Measurements from ENCODE around the gene ADGRL1. TPM values are rescaled to one million over a fixed set of nuclear protein-coding genes. Genes with fewer than 3 reads are reported as not detected.

Gene ADGRL1
- total RNA-seq, 1 experiment from 2014 or later: 117 TPM

DNA sequence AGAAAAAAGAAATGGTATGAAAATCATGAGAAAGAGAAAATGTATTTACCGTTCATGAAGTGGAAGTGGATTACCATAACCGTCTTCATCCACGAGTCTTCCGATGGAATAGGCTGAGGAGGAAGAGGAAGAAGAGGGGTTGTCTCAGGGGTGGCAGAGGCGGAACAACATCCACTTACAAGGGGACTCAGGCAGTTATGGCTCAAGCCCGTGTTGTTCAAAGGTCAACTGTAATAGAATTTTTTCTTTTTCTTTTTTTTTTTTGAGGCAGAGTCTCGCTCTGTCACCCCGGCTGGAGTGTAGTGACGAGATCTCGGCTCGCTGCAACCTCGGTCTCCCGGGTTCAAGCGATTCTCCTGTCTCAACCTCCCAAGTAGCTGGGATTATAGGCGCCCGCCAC, 16.9 kb upstream of the ADGRL1 start:
- Mint-ChIP-seq H3K9me3 (peaks cover 0 to 6% of the 10 kb centered on the region in 2 experiments; a peak in 2 of 5 replicates), H3K36me3 (ENCODE audit: insufficient read depth in 1 of 3, low read depth in 3 of 3) (peaks cover 0 to 4% (median 2%) of the 10 kb centered on the region in 3 experiments; a peak in 5 of 7 replicates), H3K27me3 (ENCODE audit: low read depth) (peaks cover 8% of the 10 kb centered on the region), H3K4me3 (no peak overlapping the region), H3K27ac (no peak overlapping the region; a peak in 1 of 7 replicates), H3K4me1 (peaks cover 10 to 17% of the 10 kb centered on the region in 2 experiments)
- Histone ChIP-seq H4K5ac (ENCODE audit: insufficient read length, low read depth, low read length) (no peak overlapping the region), H3K56ac (ENCODE audit: insufficient read length, low read depth, low read length) (no peak overlapping the region), H4K91ac (ENCODE audit: insufficient read length, low read depth, low read length) (no peak overlapping the region), H3K27me3 (ENCODE audit: insufficient read depth, low read length) (no peaks in the 10 kb centered on the region), H2BK5ac (ENCODE audit: insufficient read length, low read length) (no peak overlapping the region), H3K4ac (ENCODE audit: low read depth, low read length) (no peak overlapping the region), H2BK120ac (ENCODE audit: low read depth, low read length, poor library complexity, severe bottlenecking) (no peak overlapping the region), H2AFZ (ENCODE audit: low read length) (no peak overlapping the region), H3K79me1 (ENCODE audit: insufficient read depth, low read depth, low read length, poor library complexity, severe bottlenecking) (no peaks in the 10 kb centered on the region), H2BK20ac (ENCODE audit: low read depth, low read length, poor library complexity, severe bottlenecking) (no peak overlapping the region), H4K8ac (replicated peaks; ENCODE audit: insufficient read length, low read depth, low read length) (no peak overlapping the region), H2BK15ac (ENCODE audit: low read depth, low read length) (no peak overlapping the region), H3K14ac (ENCODE audit: insufficient read depth, low read length) (no peak overlapping the region), H3K4me1 (ENCODE audit: insufficient read depth, low read length) (no peaks in the 10 kb centered on the region; the same call in 1 of the 2 replicates), H3T11ph (ENCODE audit: low read length) (no peak overlapping the region), H3K23ac (ENCODE audit: insufficient read length, low read depth, low read length) (no peak overlapping the region), H3K79me2 (ENCODE audit: insufficient read depth, low read length) (no peaks in the 10 kb centered on the region; the same call in 1 of the 2 replicates), H3K18ac (ENCODE audit: insufficient read length, low read depth, low read length) (no peak overlapping the region), H3K9ac (ENCODE audit: extremely low read depth, insufficient read length, low read length) (no peak overlapping the region), H3K27ac (ENCODE audit: insufficient read length, low read depth, low read length) (no peak overlapping the region), H3K4me2 (ENCODE audit: insufficient read depth, insufficient read length, low read length) (no peak overlapping the region), H3K9me3 (ENCODE audit: control insufficient read depth, low read depth, low read length) (no peaks in the 10 kb centered on the region), H2AK5ac (ENCODE audit: insufficient read length, low read length) (no peak overlapping the region), H2BK12ac (ENCODE audit: insufficient read length, low read depth, low read length) (no peak overlapping the region), H3K23me2 (ENCODE audit: insufficient read length, low read depth, low read length, poor library complexity, severe bottlenecking) (no peaks in the 10 kb centered on the region), H4K20me1 (ENCODE audit: control insufficient read depth, insufficient read depth, insufficient read length) (no peaks in the 10 kb centered on the region)
- WGBS (ENCODE audit: extremely low coverage, insufficient read length, low lambda C conversion rate): no CpG with 5 or more reads among the region's 16 CpGs
- TF ChIP-seq, protein P1, sequence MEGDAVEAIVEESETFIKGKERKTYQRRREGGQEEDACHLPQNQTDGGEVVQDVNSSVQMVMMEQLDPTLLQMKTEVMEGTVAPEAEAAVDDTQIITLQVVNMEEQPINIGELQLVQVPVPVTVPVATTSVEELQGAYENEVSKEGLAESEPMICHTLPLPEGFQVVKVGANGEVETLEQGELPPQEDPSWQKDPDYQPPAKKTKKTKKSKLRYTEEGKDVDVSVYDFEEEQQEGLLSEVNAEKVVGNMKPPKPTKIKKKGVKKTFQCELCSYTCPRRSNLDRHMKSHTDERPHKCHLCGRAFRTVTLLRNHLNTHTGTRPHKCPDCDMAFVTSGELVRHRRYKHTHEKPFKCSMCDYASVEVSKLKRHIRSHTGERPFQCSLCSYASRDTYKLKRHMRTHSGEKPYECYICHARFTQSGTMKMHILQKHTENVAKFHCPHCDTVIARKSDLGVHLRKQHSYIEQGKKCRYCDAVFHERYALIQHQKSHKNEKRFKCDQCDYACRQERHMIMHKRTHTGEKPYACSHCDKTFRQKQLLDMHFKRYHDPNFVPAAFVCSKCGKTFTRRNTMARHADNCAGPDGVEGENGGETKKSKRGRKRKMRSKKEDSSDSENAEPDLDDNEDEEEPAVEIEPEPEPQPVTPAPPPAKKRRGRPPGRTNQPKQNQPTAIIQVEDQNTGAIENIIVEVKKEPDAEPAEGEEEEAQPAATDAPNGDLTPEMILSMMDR (conservative IDR thresholded peaks at IDR 0.05): no peak
- DNase-seq: no peak

Measured in H9 (cell line).